ENCODE data around the gene GPR84. TPM values are rescaled to one million over a fixed set of nuclear protein-coding genes. Genes with fewer than 3 reads are reported as not detected.
"Not testable (repeated sequence)": the region's sequence is repeated elsewhere in the genome, so short reads cannot be mapped to it uniquely, and the experiment has no call there.

GPR84 gene
- total RNA-seq, 2 experiments from 2014 or later: 0.32 to 0.59 TPM

GRCh38 chr12:54354271-54354670 is 10.0 kb downstream of the GPR84 start:
- not testable (repeated sequence) for H3K27ac Mint-ChIP-seq; H3K27me3 Mint-ChIP-seq; H3K4me3 Mint-ChIP-seq; DNase-seq; H3K4me1 Mint-ChIP-seq; ATAC-seq; H3K9me3 Mint-ChIP-seq (ENCODE audit: low read depth)
- CTCF ChIA-PET: interaction anchor here (0.9 to 5.4 kb wide), 3 partner anchors 18 to 140 kb away, joined by 3 to 29 read pairs (median 6); no protein-coding TSS in a partner anchor
- H3K36me3 Mint-ChIP-seq: peaks cover 10% of the 10 kb centered on the region

- Mint-ChIP-seq H3K4me3 (no peak overlapping the region), H3K4me1 (peaks cover 8% of the 10 kb centered on the region), H3K9me3 (ENCODE audit: low read depth) (no peaks in the 10 kb centered on the region), H3K27me3 (no peaks in the 10 kb centered on the region), H3K27ac (no peak overlapping the region), H3K36me3 (peaks cover 10% of the 10 kb centered on the region)
- DNase-seq: no peak
- CTCF ChIA-PET: interaction anchor here (0.9 to 5.4 kb wide), 6 partner anchors 8 to 139 kb away, joined by 3 to 29 read pairs (median 6); partner anchors contain the start of gene COPZ1
- no peak for ATAC-seq
Measured at GRCh38 chr12:54352891-54353874, 11.1 kb downstream of the GPR84 start.

GRCh38 chr12:54352022-54352531 is 12.2 kb downstream of the GPR84 start:
- ATAC-seq (no peak), DNase-seq (no peak)
- CTCF ChIA-PET: interaction anchor here (1.4 to 5.4 kb wide), 5 partner anchors 10 to 58 kb away, joined by 4 to 29 read pairs (median 6); partner anchors contain the start of gene COPZ1
- H3K27me3 Mint-ChIP-seq: no peaks in the 10 kb centered on the region
- H3K36me3 Mint-ChIP-seq: peaks cover 16% of the 10 kb centered on the region
- no peak overlapping the region for H3K27ac Mint-ChIP-seq
- no peaks in the 10 kb centered on the region for H3K9me3 Mint-ChIP-seq (ENCODE audit: low read depth)
- H3K4me1 Mint-ChIP-seq: peaks cover 8% of the 10 kb centered on the region
- H3K4me3 Mint-ChIP-seq: no peak overlapping the region

GRCh38 chr12:54351341-54351740 is 12.9 kb downstream of the GPR84 start:
- Mint-ChIP-seq H3K27me3 (no peaks in the 10 kb centered on the region), H3K36me3 (peaks cover 16% of the 10 kb centered on the region), H3K4me1 (peaks cover 8% of the 10 kb centered on the region), H3K9me3 (ENCODE audit: low read depth) (no peaks in the 10 kb centered on the region), H3K4me3 (no peak overlapping the region), H3K27ac (no peak overlapping the region)
- DNase-seq: no peak
- CTCF ChIA-PET: interaction anchor here (1.5 to 5.4 kb wide), 3 partner anchors 15 to 57 kb away, joined by 5 to 29 read pairs (median 11); partner anchors contain the start of gene COPZ1
- ATAC-seq: no peak

- DNase-seq: no peak
- no peaks in the 10 kb centered on the region for H3K9me3 Mint-ChIP-seq (ENCODE audit: low read depth)
- H3K36me3 Mint-ChIP-seq: peaks cover 16% of the 10 kb centered on the region
- no peak overlapping the region for H3K4me3 Mint-ChIP-seq
- H3K27me3 Mint-ChIP-seq: no peaks in the 10 kb centered on the region
- H3K27ac Mint-ChIP-seq: no peak overlapping the region
- no peak for ATAC-seq
- CTCF ChIA-PET: interaction anchor here (1.1 to 5.4 kb wide), 3 partner anchors 8 to 18 kb away, joined by 4 to 29 read pairs (median 11); no protein-coding TSS in a partner anchor
- peaks cover 8% of the 10 kb centered on the region for H3K4me1 Mint-ChIP-seq
Measured at GRCh38 chr12:54350743-54351142, 13.5 kb downstream of the GPR84 start.

GRCh38 chr12:54349679-54350078 is 14.6 kb downstream of the GPR84 start:
- H3K36me3 Mint-ChIP-seq: peaks cover 23% of the 10 kb centered on the region
- H3K9me3 Mint-ChIP-seq (ENCODE audit: low read depth): no peaks in the 10 kb centered on the region
- DNase-seq (no peak), ATAC-seq (no peak)
- peaks cover 8% of the 10 kb centered on the region for H3K4me1 Mint-ChIP-seq
- CTCF ChIA-PET: interaction anchor here (2.5 to 5.4 kb wide), 2 partner anchors 13 to 19 kb away, joined by 11 to 29 read pairs; no protein-coding TSS in a partner anchor
- H3K4me3 Mint-ChIP-seq: no peak overlapping the region
- no peak overlapping the region for H3K27ac Mint-ChIP-seq
- H3K27me3 Mint-ChIP-seq: no peaks in the 10 kb centered on the region

GRCh38 chr12:54349036-54349435 is 15.2 kb downstream of the GPR84 start:
- Mint-ChIP-seq H3K27me3 (no peaks in the 10 kb centered on the region), H3K4me1 (peaks cover 8% of the 10 kb centered on the region), H3K27ac (no peak overlapping the region), H3K36me3 (peaks cover 23% of the 10 kb centered on the region), H3K9me3 (ENCODE audit: low read depth) (no peaks in the 10 kb centered on the region), H3K4me3 (no peak overlapping the region)
- CTCF ChIA-PET: interaction anchor here (2.5 to 5.4 kb wide), 2 partner anchors 13 to 20 kb away, joined by 11 to 29 read pairs; no protein-coding TSS in a partner anchor
- ATAC-seq (no peak), DNase-seq (no peak)

- H3K36me3 Mint-ChIP-seq: peaks cover 21% of the 10 kb centered on the region
- H3K4me1 Mint-ChIP-seq: no peaks in the 10 kb centered on the region
- H3K27me3 Mint-ChIP-seq: no peaks in the 10 kb centered on the region
- no peak for ATAC-seq
- H3K9me3 Mint-ChIP-seq (ENCODE audit: low read depth): no peaks in the 10 kb centered on the region
- CTCF ChIA-PET: interaction anchor here (0.5 to 1.8 kb wide), 5 partner anchors 17 to 62 kb away, joined by 3 to 10 read pairs (median 4); partner anchors contain the start of gene COPZ1
- DNase-seq: no peak
- no peak overlapping the region for H3K4me3 Mint-ChIP-seq
- no peak overlapping the region for H3K27ac Mint-ChIP-seq
Measured at GRCh38 chr12:54341378-54342300, 22.6 kb downstream of the GPR84 start.

GRCh38 chr12:54340846-54341245 is 23.4 kb downstream of the GPR84 start:
- ATAC-seq: no peak
- H3K27ac Mint-ChIP-seq: no peak overlapping the region
- H3K36me3 Mint-ChIP-seq: peaks cover 21% of the 10 kb centered on the region
- H3K27me3 Mint-ChIP-seq: no peaks in the 10 kb centered on the region
- no peaks in the 10 kb centered on the region for H3K4me1 Mint-ChIP-seq
- no peak overlapping the region for H3K4me3 Mint-ChIP-seq
- no peaks in the 10 kb centered on the region for H3K9me3 Mint-ChIP-seq (ENCODE audit: low read depth)
- CTCF ChIA-PET: interaction anchor here (1.2 to 1.8 kb wide), 4 partner anchors 16 to 63 kb away, joined by 3 to 10 read pairs (median 6); partner anchors contain the start of gene COPZ1
- DNase-seq: no peak

- ATAC-seq: no peak
- CTCF ChIA-PET: interaction anchor here (4.8 to 6.9 kb wide), 3 partner anchors 13 to 44 kb away, joined by 29 to 53 read pairs (median 36); partner anchors contain the start of gene COPZ1
- peaks cover 15% of the 10 kb centered on the region for H3K36me3 Mint-ChIP-seq
Measured at GRCh38 chr12:54338698-54339296, 25.5 kb downstream of the GPR84 start.

GRCh38 chr12:54337854-54338650 is 26.2 kb downstream of the GPR84 start:
- Mint-ChIP-seq H3K9me3 (ENCODE audit: low read depth) (no peaks in the 10 kb centered on the region), H3K4me3 (no peak overlapping the region), H3K27ac (no peak overlapping the region), H3K4me1 (peaks cover 3% of the 10 kb centered on the region), H3K36me3 (peaks cover 10% of the 10 kb centered on the region), H3K27me3 (no peaks in the 10 kb centered on the region)
- CTCF ChIA-PET: interaction anchor here (0.7 to 6.9 kb wide), 11 partner anchors 9 to 188 kb away, joined by 3 to 53 read pairs (median 5); partner anchors contain the start of gene COPZ1
- ATAC-seq (no peak), DNase-seq (no peak)

More at GRCh38 chr12:54338698-54339296, 25.5 kb downstream of the GPR84 start:
- Mint-ChIP-seq H3K4me1 (no peaks in the 10 kb centered on the region), H3K9me3 (ENCODE audit: low read depth) (no peaks in the 10 kb centered on the region), H3K4me3 (no peak overlapping the region), H3K27me3 (no peaks in the 10 kb centered on the region), H3K27ac (no peak overlapping the region)
- no peak for DNase-seq

All from activated CD8-positive, alpha-beta memory T cell treated with anti-CD3 and anti-CD28 coated beads, Interleukin-2, amount 10 ng/mL, durations not matched to agents 7 days and 5 days (primary cell).